PC-3 (cell line): ENCODE measurements around the gene BCAS1. TPM values are rescaled to one million over a fixed set of nuclear protein-coding genes. Genes with fewer than 3 reads are reported as not detected.

Experiments
- ATAC-seq: fragments of 200-7000 bp; cut with Tn5 transposase; 2 replicates; pipeline ENCODE4 v1.9.1; 2020; ENCODE audit warnings: mild to moderate bottlenecking, moderate library complexity
- BruUV-seq: library from RNA; stranded (reverse); fragments of 400-500 nt; replicated peaks from 2 replicates; lab custom pipeline; 2021; lab: Mats Ljungman, UMichigan
- CTCF ChIA-PET: fragments of 300-600 bp; sonication (Branson Sonifier 250); formaldehyde crosslinking; loops from one replicate; lab custom pipeline; 2022; ENCODE audit warnings: antibody characterized with exemption; lab: Charles Lee
- POLR2A ChIA-PET: fragments of 300-600 bp; sonication (Branson Sonifier 250); formaldehyde crosslinking; loops from one replicate; lab custom pipeline; 2022; ENCODE audit warnings: antibody characterized with exemption; ENCODE audit not compliant: unreplicated experiment; lab: Charles Lee
- DNase-seq: peaks from one replicate; pipeline ENCODE4 v3.0.0-alpha.2; 2015
- H2AFZ ChIP-seq: fragments of 300-600 bp; sonication (generic); 2 replicates; pipeline ENCODE4 v1.6.0; 2016; ENCODE audit warnings: antibody characterized with exemption, low read length
- H3F3A ChIP-seq: fragments of 300-600 bp; sonication (generic); one replicate; pipeline ENCODE4 v1.6.0; 2017; ENCODE audit warnings: antibody characterized with exemption, low read length, control low read depth, mild to moderate bottlenecking; ENCODE audit not compliant: unreplicated experiment
- H3K27ac ChIP-seq: fragments of 300-600 bp; sonication (generic); 2 replicates; pipeline ENCODE4 v1.5.1; 2016; ENCODE audit warnings: mild to moderate bottlenecking, low read length
- H3K27me3 ChIP-seq: fragments of 300-600 bp; sonication (generic); 2 replicates; pipeline ENCODE4 v1.6.1; 2016; ENCODE audit warnings: low read length, mixed read lengths
- H3K36me3 ChIP-seq: fragments of 300-600 bp; sonication (generic); 2 replicates; pipeline ENCODE4 v1.6.1; 2016; ENCODE audit warnings: low read depth, mixed run types, low read length, mixed read lengths
- H3K4me1 ChIP-seq: fragments of 300-600 bp; sonication (generic); 2 replicates; pipeline ENCODE4 v1.5.1; 2016; ENCODE audit warnings: low read length; ENCODE audit not compliant: insufficient read depth
- H3K4me2 ChIP-seq: fragments of 300-600 bp; sonication (generic); 2 replicates; pipeline ENCODE4 v1.6.0; 2016; ENCODE audit warnings: low read length
- H3K4me3 ChIP-seq: fragments of 300-600 bp; sonication (generic); 2 replicates; pipeline ENCODE4 v1.5.1; 2016; ENCODE audit warnings: mild to moderate bottlenecking, low read length, mixed read lengths
- H3K79me2 ChIP-seq: fragments of 300-600 bp; sonication (generic); 2 replicates; pipeline ENCODE4 v1.6.1; 2017; ENCODE audit warnings: low read length, mixed read lengths
- H3K9ac ChIP-seq: fragments of 300-600 bp; sonication (generic); 2 replicates; pipeline ENCODE4 v1.6.0; 2016; ENCODE audit warnings: mild to moderate bottlenecking, low read length
- H3K9me2 ChIP-seq: fragments of 300-600 bp; sonication (generic); replicated peaks from 2 replicates; pipeline ENCODE4 v1.6.1; 2016; ENCODE audit warnings: mixed run types, low read length, mixed read lengths
- H3K9me3 ChIP-seq: fragments of 300-600 bp; sonication (generic); 2 replicates; pipeline ENCODE4 v1.6.1; 2016; ENCODE audit warnings: low read length, mixed read lengths
- H4K20me1 ChIP-seq: fragments of 300-600 bp; sonication (generic); 2 replicates; pipeline ENCODE4 v1.6.1; 2016; ENCODE audit warnings: low read length, mixed read lengths
- CTCF ChIP-seq: fragments of 300-600 bp; sonication (generic); conservative IDR thresholded peaks from 2 replicates; pipeline ENCODE4 v1.5.1; 2017; ENCODE audit warnings: antibody characterized with exemption, low read depth, mild to moderate bottlenecking, low read length
- EZH2 ChIP-seq: fragments of 300-600 bp; sonication (generic); IDR thresholded peaks from one replicate; pipeline ENCODE4 v1.6.1; 2017; ENCODE audit warnings: antibody characterized with exemption, mild to moderate bottlenecking, low read length; ENCODE audit not compliant: unreplicated experiment
- EZH2phosphoT487 ChIP-seq: fragments of 300-600 bp; sonication (generic); IDR thresholded peaks from 2 replicates; pipeline ENCODE4 v1.6.1; 2018; ENCODE audit warnings: mild to moderate bottlenecking, antibody characterized with exemption, low read length, borderline replicate concordance
- intact Hi-C: fragments of 100-400 bp; cut with micrococcal nuclease; formaldehyde crosslinking; loops from 2 replicates; pipeline ENCODE4 v1.9.0; 2023
- total RNA-seq: library from RNA; depleted of rRNA; stranded (reverse); fragments of >200 nt; gene quantifications from 2 replicates; pipeline ENCODE4 v1.2.3, GENCODE V29; 2014

BCAS1 gene
- total RNA-seq, 1 experiment from 2014 or later = 0.18 TPM

GRCh38 chr20:53956013-53956715, 114.2 kb downstream of the BCAS1 start:
- H2AFZ ChIP-seq = no peak overlapping the region
- ATAC-seq = no peak
- H3K27ac ChIP-seq = no peak overlapping the region
- POLR2A ChIA-PET = interaction anchor here (0.5 to 0.6 kb wide), 2 partner anchors 15 to 384 kb away, joined by 3 read pairs; no protein-coding TSS in a partner anchor
- intact Hi-C loops = no loop called here
- CTCF ChIA-PET = no interaction called here
- no peaks in the 10 kb centered on the region for H3K79me2 ChIP-seq
- H3K4me1 ChIP-seq = no peaks in the 10 kb centered on the region
- no peaks in the 10 kb centered on the region for H3F3A ChIP-seq
- no peak for TF ChIP-seq EZH2phosphoT487
- TF ChIP-seq EZH2 = no peak
- no peak for TF ChIP-seq CTCF
- BruUV-seq = no TSS peak
- no peak for DNase-seq
- H3K36me3 ChIP-seq = no peaks in the 10 kb centered on the region
- peaks cover 6% of the 10 kb centered on the region; the same call in 1 of the 2 replicates for H3K9me3 ChIP-seq
- no peaks in the 10 kb centered on the region for H3K9me2 ChIP-seq
- H4K20me1 ChIP-seq = no peaks in the 10 kb centered on the region
- H3K4me2 ChIP-seq = no peak overlapping the region
- no peak overlapping the region for H3K4me3 ChIP-seq
- H3K9ac ChIP-seq = no peak overlapping the region
- H3K27me3 ChIP-seq = no peaks in the 10 kb centered on the region

- TF ChIP-seq EZH2phosphoT487 (no peak), EZH2 (no peak), CTCF (no peak)
- H2AFZ ChIP-seq = no peak overlapping the region
- peaks cover 6% of the 10 kb centered on the region; the same call in 1 of the 2 replicates for H3K9me3 ChIP-seq
- no peaks in the 10 kb centered on the region for H4K20me1 ChIP-seq
- H3K36me3 ChIP-seq = no peaks in the 10 kb centered on the region
- no peaks in the 10 kb centered on the region for H3K9me2 ChIP-seq
- no peak overlapping the region for H3K4me2 ChIP-seq
- H3K79me2 ChIP-seq = no peaks in the 10 kb centered on the region
- H3K27me3 ChIP-seq = no peaks in the 10 kb centered on the region
- DNase-seq (no peak), ATAC-seq (no peak)
- H3F3A ChIP-seq = no peaks in the 10 kb centered on the region
- no peak overlapping the region for H3K9ac ChIP-seq
- intact Hi-C loops = no loop called here
- no peak overlapping the region for H3K27ac ChIP-seq
- BruUV-seq = no TSS peak
- CTCF ChIA-PET = no interaction called here
- H3K4me1 ChIP-seq = peaks cover under 1% of the 10 kb centered on the region; the same call in 1 of the 2 replicates
- H3K4me3 ChIP-seq = no peak overlapping the region
- POLR2A ChIA-PET = no interaction called here
Measured at GRCh38 chr20:53954723-53955658, 115.4 kb downstream of the BCAS1 start.
